ENCODE measurements around the gene DIP2B. TPM values are rescaled to one million over a fixed set of nuclear protein-coding genes. Genes with fewer than 3 reads are reported as not detected.

Gene DIP2B
- total RNA-seq, 2 experiments from 2014 or later, result 23.3 to 23.7 TPM

GRCh38 chr12:50728417-50728816 is 223.6 kb downstream of the DIP2B start:
- H3K36me3 Mint-ChIP-seq, result peaks cover 39% of the 10 kb centered on the region
- ChIA-PET CTCF (no interaction called here), POLR2A (no interaction called here)
- no peak overlapping the region for H3K4me3 Mint-ChIP-seq
- no peak overlapping the region for H3K27ac Mint-ChIP-seq
- no peaks in the 10 kb centered on the region for H3K4me1 Mint-ChIP-seq (ENCODE audit: low read depth)
- no peaks in the 10 kb centered on the region for H3K27me3 Mint-ChIP-seq
- intact Hi-C loops (cut with micrococcal nuclease), result no loop called here
- no peak for DNase-seq
- no peaks in the 10 kb centered on the region for H3K9me3 Mint-ChIP-seq

GRCh38 chr12:50728841-50729240 is 224.1 kb downstream of the DIP2B start:
- Mint-ChIP-seq H3K4me3 (no peak overlapping the region), H3K27me3 (no peaks in the 10 kb centered on the region), H3K4me1 (ENCODE audit: low read depth) (no peaks in the 10 kb centered on the region), H3K36me3 (peaks cover 37% of the 10 kb centered on the region), H3K27ac (no peak overlapping the region), H3K9me3 (no peaks in the 10 kb centered on the region)
- ChIA-PET CTCF (no interaction called here), POLR2A (no interaction called here)
- DNase-seq, result no peak
- intact Hi-C loops (cut with micrococcal nuclease), result no loop called here

- Mint-ChIP-seq H3K9me3 (no peaks in the 10 kb centered on the region), H3K36me3 (peaks cover 45% of the 10 kb centered on the region), H3K4me3 (no peak overlapping the region), H3K27me3 (no peaks in the 10 kb centered on the region), H3K27ac (no peak overlapping the region), H3K4me1 (ENCODE audit: low read depth) (no peaks in the 10 kb centered on the region)
- intact Hi-C loops (cut with micrococcal nuclease), result no loop called here
- ChIA-PET POLR2A (no interaction called here), CTCF (no interaction called here)
- no peak for DNase-seq
Observed at GRCh38 chr12:50732591-50732990, 227.8 kb downstream of the DIP2B start.

- Mint-ChIP-seq H3K27me3 (no peaks in the 10 kb centered on the region), H3K36me3 (peaks cover 40% of the 10 kb centered on the region), H3K4me1 (ENCODE audit: low read depth) (no peaks in the 10 kb centered on the region), H3K4me3 (no peak overlapping the region), H3K9me3 (no peaks in the 10 kb centered on the region), H3K27ac (no peak overlapping the region)
- POLR2A ChIA-PET, result no interaction called here
- CTCF ChIA-PET, result interaction anchor here (2.0 kb wide), 1 partner anchor 228 kb away, joined by 6 read pairs; the partner anchor contains the start of gene DIP2B
- intact Hi-C loops (cut with micrococcal nuclease), result no loop called here
- DNase-seq, result no peak
Observed at GRCh38 chr12:50733706-50734105, 228.9 kb downstream of the DIP2B start.

GRCh38 chr12:50734409-50735263 is 229.9 kb downstream of the DIP2B start:
- ChIA-PET POLR2A (no interaction called here), CTCF (interaction anchor here (0.8 to 2.0 kb wide), 3 partner anchors 11 to 229 kb away, joined by 3 to 6 read pairs (median 5); partner anchors contain the start of gene DIP2B)
- DNase-seq, result peak; percentile 13
- Mint-ChIP-seq H3K9me3 (no peaks in the 10 kb centered on the region), H3K4me1 (ENCODE audit: low read depth) (no peaks in the 10 kb centered on the region), H3K27ac (no peak overlapping the region), H3K36me3 (peaks cover 45% of the 10 kb centered on the region), H3K4me3 (no peak overlapping the region), H3K27me3 (no peaks in the 10 kb centered on the region)
- intact Hi-C loops (cut with micrococcal nuclease), result no loop called here

- peaks cover 8% of the 10 kb centered on the region for H3K4me1 Mint-ChIP-seq (ENCODE audit: low read depth)
- no peak overlapping the region for H3K27ac Mint-ChIP-seq
- ChIA-PET POLR2A (no interaction called here), CTCF (no interaction called here)
- intact Hi-C loops (cut with micrococcal nuclease), result no loop called here
- H3K9me3 Mint-ChIP-seq, result no peaks in the 10 kb centered on the region
- H3K4me3 Mint-ChIP-seq, result no peak overlapping the region
- no peaks in the 10 kb centered on the region for H3K27me3 Mint-ChIP-seq
- H3K36me3 Mint-ChIP-seq, result peaks cover 49% of the 10 kb centered on the region
- no peak for DNase-seq
Observed at GRCh38 chr12:50739611-50740010, 234.8 kb downstream of the DIP2B start.

GRCh38 chr12:50740307-50740706 is 235.5 kb downstream of the DIP2B start:
- peaks cover 8% of the 10 kb centered on the region for H3K4me1 Mint-ChIP-seq (ENCODE audit: low read depth)
- peaks cover 45% of the 10 kb centered on the region for H3K36me3 Mint-ChIP-seq
- CTCF ChIA-PET, result interaction anchor here (1.0 kb wide), 1 partner anchor 235 kb away, joined by 3 read pairs; no protein-coding TSS in a partner anchor
- no peaks in the 10 kb centered on the region for H3K9me3 Mint-ChIP-seq
- DNase-seq, result peak; percentile 32
- H3K4me3 Mint-ChIP-seq, result no peak overlapping the region
- no peaks in the 10 kb centered on the region for H3K27me3 Mint-ChIP-seq
- peak overlapping the region; percentile 74 for H3K27ac Mint-ChIP-seq
- intact Hi-C loops (cut with micrococcal nuclease), result no loop called here
- POLR2A ChIA-PET, result no interaction called here

GRCh38 chr12:50742776-50743175 is 238.0 kb downstream of the DIP2B start:
- Mint-ChIP-seq H3K9me3 (no peaks in the 10 kb centered on the region), H3K27ac (no peak overlapping the region), H3K27me3 (no peaks in the 10 kb centered on the region), H3K4me3 (no peak overlapping the region), H3K36me3 (peaks cover 47% of the 10 kb centered on the region), H3K4me1 (ENCODE audit: low read depth) (peaks cover 8% of the 10 kb centered on the region)
- CTCF ChIA-PET, result no interaction called here
- POLR2A ChIA-PET, result no interaction called here
- DNase-seq, result no peak
- intact Hi-C loops (cut with micrococcal nuclease), result no loop called here

GRCh38 chr12:50745861-50746260 is 241.1 kb downstream of the DIP2B start:
- intact Hi-C loops (cut with micrococcal nuclease), result no loop called here
- no peak for DNase-seq
- Mint-ChIP-seq H3K36me3 (peaks cover 26% of the 10 kb centered on the region), H3K4me3 (no peak overlapping the region), H3K27me3 (no peaks in the 10 kb centered on the region), H3K9me3 (no peaks in the 10 kb centered on the region), H3K27ac (no peak overlapping the region), H3K4me1 (ENCODE audit: low read depth) (no peaks in the 10 kb centered on the region)
- ChIA-PET CTCF (interaction anchor here (1.4 kb wide), 1 partner anchor 11 kb away, joined by 5 read pairs; no protein-coding TSS in a partner anchor), POLR2A (no interaction called here)

- DNase-seq, result no peak
- no peaks in the 10 kb centered on the region for H3K9me3 Mint-ChIP-seq
- CTCF ChIA-PET, result interaction anchor here (1.4 kb wide), 1 partner anchor 11 kb away, joined by 5 read pairs; no protein-coding TSS in a partner anchor
- no peak overlapping the region for H3K4me3 Mint-ChIP-seq
- H3K36me3 Mint-ChIP-seq, result peaks cover 21% of the 10 kb centered on the region
- H3K27ac Mint-ChIP-seq, result no peak overlapping the region
- H3K4me1 Mint-ChIP-seq (ENCODE audit: low read depth), result no peaks in the 10 kb centered on the region
- POLR2A ChIA-PET, result no interaction called here
- intact Hi-C loops (cut with micrococcal nuclease), result no loop called here
- no peaks in the 10 kb centered on the region for H3K27me3 Mint-ChIP-seq
Observed at GRCh38 chr12:50746431-50746830, 241.6 kb downstream of the DIP2B start.

- Mint-ChIP-seq H3K27ac (no peak overlapping the region), H3K4me1 (ENCODE audit: low read depth) (no peaks in the 10 kb centered on the region), H3K4me3 (no peak overlapping the region), H3K36me3 (peaks cover 13% of the 10 kb centered on the region), H3K9me3 (no peaks in the 10 kb centered on the region), H3K27me3 (no peaks in the 10 kb centered on the region)
- ChIA-PET POLR2A (no interaction called here), CTCF (no interaction called here)
- intact Hi-C loops (cut with micrococcal nuclease), result no loop called here
- DNase-seq, result no peak
Observed at GRCh38 chr12:50747817-50748216, 243.0 kb downstream of the DIP2B start.

GRCh38 chr12:50749459-50749882 is 244.7 kb downstream of the DIP2B start:
- CTCF ChIA-PET, result no interaction called here
- no peak for DNase-seq
- intact Hi-C loops (cut with micrococcal nuclease), result no loop called here
- Mint-ChIP-seq H3K4me3 (no peak overlapping the region), H3K36me3 (peaks cover 11% of the 10 kb centered on the region), H3K27ac (no peak overlapping the region), H3K27me3 (no peaks in the 10 kb centered on the region), H3K4me1 (ENCODE audit: low read depth) (no peaks in the 10 kb centered on the region), H3K9me3 (no peaks in the 10 kb centered on the region)
- POLR2A ChIA-PET, result no interaction called here

GRCh38 chr12:50750366-50750765 is 245.6 kb downstream of the DIP2B start:
- Mint-ChIP-seq H3K27me3 (no peaks in the 10 kb centered on the region), H3K4me1 (ENCODE audit: low read depth) (no peaks in the 10 kb centered on the region), H3K27ac (no peak overlapping the region), H3K36me3 (peaks cover 10% of the 10 kb centered on the region), H3K4me3 (no peak overlapping the region), H3K9me3 (no peaks in the 10 kb centered on the region)
- DNase-seq, result no peak
- CTCF ChIA-PET, result interaction anchor here (0.6 kb wide), 1 partner anchor 1271 kb away, joined by 3 read pairs; no protein-coding TSS in a partner anchor
- intact Hi-C loops (cut with micrococcal nuclease), result no loop called here
- POLR2A ChIA-PET, result no interaction called here

Data from activated CD4-positive, alpha-beta memory T cell treated with anti-CD3 and anti-CD28 coated beads for 36 hours (primary cell).